H9 (cell line): ENCODE results near the gene OPALIN. TPM values are rescaled to one million over a fixed set of nuclear protein-coding genes. Genes with fewer than 3 reads are reported as not detected.

Experiments used
- DNase-seq: peaks from one replicate; pipeline ENCODE4 v3.0.0-alpha.2; 2017
- H2AFZ ChIP-seq: one replicate; pipeline ENCODE4 v1.6.1; 2013; ENCODE audit warnings: mild to moderate bottlenecking, low read length, control low read depth, moderate library complexity
- H2AK5ac ChIP-seq: 2 replicates; pipeline ENCODE4 v1.6.1; 2013; ENCODE audit warnings: low read length, control low read depth, mixed read lengths; ENCODE audit not compliant: insufficient read length
- H2BK120ac ChIP-seq: one replicate; pipeline ENCODE4 v1.6.1; 2013; ENCODE audit warnings: low read depth, mild to moderate bottlenecking, low read length, control low read depth, inconsistent platforms; ENCODE audit not compliant: poor library complexity, severe bottlenecking
- H2BK12ac ChIP-seq: 2 replicates; pipeline ENCODE4 v1.6.1; 2013; ENCODE audit warnings: low read length, control low read depth, mixed read lengths, low read depth; ENCODE audit not compliant: insufficient read length
- H2BK15ac ChIP-seq: 2 replicates; pipeline ENCODE4 v1.6.1; 2013; ENCODE audit warnings: low read depth, low read length, control low read depth
- H2BK20ac ChIP-seq: one replicate; pipeline ENCODE4 v1.6.1; 2013; ENCODE audit warnings: low read depth, mild to moderate bottlenecking, low read length, control low read depth, inconsistent platforms; ENCODE audit not compliant: poor library complexity, severe bottlenecking
- H2BK5ac ChIP-seq: 2 replicates; pipeline ENCODE4 v1.6.1; 2013; ENCODE audit warnings: low read length, control low read depth, mixed read lengths; ENCODE audit not compliant: insufficient read length
- H3K14ac ChIP-seq: 2 replicates; pipeline ENCODE4 v1.6.1; 2013; ENCODE audit warnings: low read length, control low read depth; ENCODE audit not compliant: insufficient read depth
- H3K18ac ChIP-seq: 2 replicates; pipeline ENCODE4 v1.6.1; 2013; ENCODE audit warnings: low read depth, mild to moderate bottlenecking, mixed read lengths, low read length, control low read depth; ENCODE audit not compliant: insufficient read length
- H3K23ac ChIP-seq: 2 replicates; pipeline ENCODE4 v1.6.1; 2013; ENCODE audit warnings: low read length, control low read depth, mixed read lengths, low read depth; ENCODE audit not compliant: insufficient read length
- H3K23me2 ChIP-seq: 2 replicates; pipeline ENCODE4 v1.6.1; 2013; ENCODE audit warnings: low read depth, mild to moderate bottlenecking, mixed read lengths, low read length, control low read depth; ENCODE audit not compliant: insufficient read length, poor library complexity, severe bottlenecking
- H3K27ac ChIP-seq: 2 replicates; pipeline ENCODE4 v1.5.1; 2013; ENCODE audit warnings: low read length, control low read depth, mixed read lengths, low read depth; ENCODE audit not compliant: insufficient read length
- H3K27me3 ChIP-seq: 2 replicates; pipeline ENCODE4 v1.6.1; 2013; ENCODE audit warnings: low read length, control low read depth, inconsistent platforms; ENCODE audit not compliant: insufficient read depth
- H3K4ac ChIP-seq: 2 replicates; pipeline ENCODE4 v1.6.1; 2013; ENCODE audit warnings: low read depth, mild to moderate bottlenecking, control low read depth, inconsistent platforms, low read length, moderate library complexity
- H3K4me1 ChIP-seq: 2 replicates; pipeline ENCODE4 v1.6.1; 2013; ENCODE audit warnings: low read length, control low read depth, inconsistent platforms; ENCODE audit not compliant: insufficient read depth
- H3K4me2 ChIP-seq: 2 replicates; pipeline ENCODE4 v1.6.1; 2013; ENCODE audit warnings: low read length, control low read depth, mixed read lengths; ENCODE audit not compliant: insufficient read length, insufficient read depth
- H3K56ac ChIP-seq: 2 replicates; pipeline ENCODE4 v1.6.1; 2013; ENCODE audit warnings: low read depth, mild to moderate bottlenecking, mixed read lengths, low read length, control low read depth; ENCODE audit not compliant: insufficient read length
- H3K79me1 ChIP-seq: 2 replicates; pipeline ENCODE4 v1.6.1; 2013; ENCODE audit warnings: low read depth, mild to moderate bottlenecking, moderate library complexity, low read length, control low read depth, inconsistent platforms; ENCODE audit not compliant: insufficient read depth, poor library complexity, severe bottlenecking
- H3K79me2 ChIP-seq: 2 replicates; pipeline ENCODE4 v1.6.1; 2013; ENCODE audit warnings: low read length, control low read depth, inconsistent platforms; ENCODE audit not compliant: insufficient read depth
- H3K9ac ChIP-seq: 2 replicates; pipeline ENCODE4 v1.6.1; 2013; ENCODE audit warnings: low read length, control low read depth, mixed read lengths; ENCODE audit not compliant: insufficient read length; ENCODE audit errors: extremely low read depth
- H3K9me3 ChIP-seq: one replicate; pipeline ENCODE4 v1.6.1; 2013; ENCODE audit warnings: low read depth, low read length, inconsistent platforms; ENCODE audit not compliant: control insufficient read depth
- H3T11ph ChIP-seq: one replicate; pipeline ENCODE4 v1.6.1; 2013; ENCODE audit warnings: mild to moderate bottlenecking, low read length, control low read depth, inconsistent platforms
- H4K20me1 ChIP-seq: one replicate; pipeline ENCODE4 v1.6.1; 2013; ENCODE audit not compliant: control insufficient read depth, insufficient read length, insufficient read depth
- H4K5ac ChIP-seq: 2 replicates; pipeline ENCODE4 v1.6.1; 2013; ENCODE audit warnings: low read depth, mild to moderate bottlenecking, mixed read lengths, low read length, control low read depth; ENCODE audit not compliant: insufficient read length
- H4K8ac ChIP-seq: replicated peaks from 2 replicates; pipeline ENCODE4 v1.6.1; 2013; ENCODE audit warnings: low read length, control low read depth, mixed read lengths, low read depth; ENCODE audit not compliant: insufficient read length
- H4K91ac ChIP-seq: 2 replicates; pipeline ENCODE4 v1.6.1; 2013; ENCODE audit warnings: low read depth, mild to moderate bottlenecking, moderate library complexity, mixed read lengths, low read length, control low read depth; ENCODE audit not compliant: insufficient read length
- H3K27ac Mint-ChIP-seq, 3 experiments: 2 replicates in 2 of 3; 3 replicates in 1 of 3; pipeline ENCODE4 v1.8.0; 2020 to 2021; ENCODE audit warnings: mixed read lengths in 3 of 3, mild to moderate bottlenecking in 1 of 3, moderate library complexity in 1 of 3
- H3K27me3 Mint-ChIP-seq: 2 replicates; pipeline ENCODE4 v1.8.0; 2021; ENCODE audit warnings: low read depth, mild to moderate bottlenecking, moderate library complexity, mixed read lengths
- H3K36me3 Mint-ChIP-seq, 3 experiments: 2 replicates in 2 of 3; 3 replicates in 1 of 3; pipeline ENCODE4 v1.8.0; 2020 to 2021; ENCODE audit warnings: low read depth in 3 of 3, mixed read lengths in 3 of 3; ENCODE audit not compliant: insufficient read depth in 1 of 3
- H3K4me1 Mint-ChIP-seq, 2 experiments: 2 replicates each; pipeline ENCODE4 v1.8.0; 2020; ENCODE audit warnings: mixed read lengths in 2 of 2
- H3K4me3 Mint-ChIP-seq, 2 experiments: 2 replicates in 1 of 2; 3 replicates in 1 of 2; pipeline ENCODE4 v1.8.0; 2020 to 2021; ENCODE audit warnings: mild to moderate bottlenecking in 2 of 2, mixed read lengths in 2 of 2, moderate library complexity in 1 of 2
- H3K9me3 Mint-ChIP-seq, 2 experiments: 2 replicates in 1 of 2; 3 replicates in 1 of 2; pipeline ENCODE4 v1.8.0; 2020; ENCODE audit warnings: mild to moderate bottlenecking in 2 of 2, mixed read lengths in 2 of 2, moderate library complexity in 1 of 2
- CTCF ChIP-seq: fragments of 200-600 bp; sonication (generic); conservative IDR thresholded peaks from 3 replicates; pipeline ENCODE4 v1.8.0; 2021; ENCODE audit warnings: antibody characterized with exemption, mild to moderate bottlenecking
- WGBS: extraction: QIAGEN DNeasy Blood & Tissue Kit; methylation state at CpG from one replicate; pipeline ENCODE4 v1.1.7; 2013; ENCODE audit warnings: missing lambda C conversion rate, low lambda C conversion rate, mixed read lengths; ENCODE audit not compliant: insufficient read length; ENCODE audit errors: extremely low coverage; 5-methylcytosine and 5-hydroxymethylcytosine counted together
- total RNA-seq: library from RNA; stranded (reverse); gene quantifications from 2 replicates; pipeline ENCODE4 v1.2.1, GENCODE V29; 2021

Gene OPALIN
- total RNA-seq, 1 experiment from 2014 or later: not detected

GRCh38 chr10:96407560-96408069, 48.8 kb upstream of the OPALIN start:
- H2AK5ac ChIP-seq: no peak overlapping the region
- no peak overlapping the region for H3K18ac ChIP-seq
- H2BK20ac ChIP-seq: no peak overlapping the region
- no peaks in the 10 kb centered on the region for H3K79me2 ChIP-seq
- no peaks in the 10 kb centered on the region for H3K79me1 ChIP-seq
- H3K4me2 ChIP-seq: no peak overlapping the region
- no peaks in the 10 kb centered on the region for H4K20me1 ChIP-seq
- H3K23ac ChIP-seq: no peak overlapping the region
- Mint-ChIP-seq H3K27me3 (no peaks in the 10 kb centered on the region; the same call in 1 of the 2 replicates), H3K36me3 (no peaks in the 10 kb centered on the region; a peak in 2 of 7 replicates), H3K4me1 (no peaks in the 10 kb centered on the region; a peak in 1 of 4 replicates), H3K9me3 (no peaks in the 10 kb centered on the region), H3K4me3 (no peak overlapping the region), H3K27ac (no peak overlapping the region)
- DNase-seq: peak; percentile 3
- H3T11ph ChIP-seq: no peak overlapping the region
- H3K14ac ChIP-seq: no peak overlapping the region
- H3K27me3 ChIP-seq: no peaks in the 10 kb centered on the region
- H4K91ac ChIP-seq: no peak overlapping the region
- H3K27ac ChIP-seq: no peak overlapping the region
- no peaks in the 10 kb centered on the region for H3K4me1 ChIP-seq
- no peak overlapping the region for H3K4ac ChIP-seq
- no peak overlapping the region for H3K56ac ChIP-seq
- no peak overlapping the region for H2BK12ac ChIP-seq
- H4K5ac ChIP-seq: no peak overlapping the region
- H3K9me3 ChIP-seq: no peaks in the 10 kb centered on the region
- H2AFZ ChIP-seq: no peak overlapping the region
- H4K8ac ChIP-seq: peak overlapping the region; percentile 61
- no peak overlapping the region for H2BK5ac ChIP-seq
- no peak for TF ChIP-seq CTCF
- H3K9ac ChIP-seq: no peak overlapping the region
- no peak overlapping the region for H2BK15ac ChIP-seq
- H2BK120ac ChIP-seq: no peak overlapping the region
- no CpG with 5 or more reads among the region's 15 CpGs for WGBS
- H3K23me2 ChIP-seq: no peaks in the 10 kb centered on the region
